ENCODE data around the gene DEPDC1B. TPM values are rescaled to one million over a fixed set of nuclear protein-coding genes. Genes with fewer than 3 reads are reported as not detected.

DEPDC1B gene
- total and polyA plus RNA-seq, 7 donors, result 0.27 to 9.5 (median 1.2) TPM; not detected in 2

- no peak overlapping the region for H3K4me3 ChIP-seq
- H3K9me3 ChIP-seq, result no peaks in the 10 kb centered on the region
- 72 to 90% methylated on average over 1 of the region's 1 CpG for WGBS, 2 donors
- H3K27me3 ChIP-seq, result no peaks in the 10 kb centered on the region
- no peaks in the 10 kb centered on the region for H3K4me1 ChIP-seq
- intact Hi-C loops (cut with DNase I), result no loop called here
- DNase-seq, result no peak
- no peak overlapping the region for H3K27ac ChIP-seq
- TF ChIP-seq POLR2AphosphoS5 (IDR thresholded peaks at IDR 0.05) (no peak), POLR2A (IDR thresholded peaks at IDR 0.05) (no peak), EP300 (IDR thresholded peaks at IDR 0.05) (no peak), CTCF (IDR thresholded peaks at IDR 0.05) (no peak)
- H3K36me3 ChIP-seq, result no peaks in the 10 kb centered on the region
These were observed 86.1 kb downstream of the DEPDC1B start for GRCh38 chr5:60613826-60614225.

GRCh38 chr5:60611099-60611740, 88.7 kb downstream of the DEPDC1B start:
- no peak for DNase-seq

GRCh38 chr5:60604771-60605170, 95.2 kb downstream of the DEPDC1B start:
- 80 to 91% methylated on average over 1 of the region's 1 CpG for WGBS, 2 donors
- Histone ChIP-seq H3K4me3 (no peak overlapping the region), H3K27me3 (no peaks in the 10 kb centered on the region), H3K27ac (no peak overlapping the region), H3K36me3 (no peaks in the 10 kb centered on the region), H3K9me3 (no peaks in the 10 kb centered on the region), H3K4me1 (no peaks in the 10 kb centered on the region)
- TF ChIP-seq EP300 (IDR thresholded peaks at IDR 0.05) (no peak), POLR2AphosphoS5 (IDR thresholded peaks at IDR 0.05) (no peak), POLR2A (IDR thresholded peaks at IDR 0.05) (no peak), CTCF (IDR thresholded peaks at IDR 0.05) (no peak)
- intact Hi-C loops (cut with DNase I), result no loop called here
- DNase-seq, result no peak

More at GRCh38 chr5:60611099-60611740, 88.7 kb downstream of the DEPDC1B start:
- TF ChIP-seq EP300 (IDR thresholded peaks at IDR 0.05) (no peak), POLR2A (IDR thresholded peaks at IDR 0.05) (no peak), POLR2AphosphoS5 (IDR thresholded peaks at IDR 0.05) (no peak), CTCF (IDR thresholded peaks at IDR 0.05) (no peak)
- Histone ChIP-seq H3K36me3 (no peaks in the 10 kb centered on the region), H3K4me1 (no peaks in the 10 kb centered on the region), H3K4me3 (no peak overlapping the region), H3K27ac (no peak overlapping the region), H3K27me3 (no peaks in the 10 kb centered on the region), H3K9me3 (no peaks in the 10 kb centered on the region)
- intact Hi-C loops (cut with DNase I), result no loop called here

- Histone ChIP-seq H3K4me1 (no peaks in the 10 kb centered on the region), H3K27ac (no peak overlapping the region), H3K9me3 (no peaks in the 10 kb centered on the region), H3K27me3 (no peaks in the 10 kb centered on the region), H3K36me3 (no peaks in the 10 kb centered on the region), H3K4me3 (no peak overlapping the region)
- DNase-seq, result no peak
- 56 to 87% methylated on average over 4 of the region's 4 CpGs for WGBS, 2 donors
- TF ChIP-seq POLR2AphosphoS5 (IDR thresholded peaks at IDR 0.05) (no peak), EP300 (IDR thresholded peaks at IDR 0.05) (no peak), POLR2A (IDR thresholded peaks at IDR 0.05) (no peak), CTCF (IDR thresholded peaks at IDR 0.05) (no peak)
- intact Hi-C loops (cut with DNase I), result no loop called here
These were observed 101.5 kb downstream of the DEPDC1B start for GRCh38 chr5:60598424-60598823.
